Activated B cell treated with CpG ODN at 0.5 μM for 24 hours (primary cell): ENCODE measurements around the gene SLC25A41. TPM values are rescaled to one million over a fixed set of nuclear protein-coding genes. Genes with fewer than 3 reads are reported as not detected.

Source experiments
- ATAC-seq: fragments of 200-7000 bp; cut with Tn5 transposase; one replicate; pipeline ENCODE4 v1.10.0; 2021; ENCODE audit warnings: low read depth, mild to moderate bottlenecking, moderate library complexity
- CTCF ChIA-PET: fragments of 350-600 bp; sonication (Branson Sonifier 250); formaldehyde crosslinking; loops from one replicate; lab custom pipeline; 2021; ENCODE audit warnings: antibody characterized with exemption; lab: Charles Lee
- POLR2A ChIA-PET: fragments of 350-600 bp; sonication (Branson Sonifier 250); formaldehyde crosslinking; loops from one replicate; lab custom pipeline; 2021; ENCODE audit warnings: antibody characterized with exemption; lab: Charles Lee
- DNase-seq: peaks from one replicate; pipeline ENCODE4 v3.0.0; 2022
- H3K27ac Mint-ChIP-seq: one replicate; pipeline ENCODE4 v1.8.0; 2020; ENCODE audit warnings: mixed read lengths
- H3K27me3 Mint-ChIP-seq: one replicate; pipeline ENCODE4 v1.8.0; 2021; ENCODE audit warnings: mixed read lengths
- H3K36me3 Mint-ChIP-seq: one replicate; pipeline ENCODE4 v1.8.0; 2021; ENCODE audit warnings: low read depth, mixed read lengths
- H3K4me1 Mint-ChIP-seq: one replicate; pipeline ENCODE4 v1.8.0; 2021; ENCODE audit warnings: mixed read lengths
- H3K4me3 Mint-ChIP-seq: one replicate; pipeline ENCODE4 v1.8.0; 2020; ENCODE audit warnings: mild to moderate bottlenecking, mixed read lengths
- H3K9me3 Mint-ChIP-seq: one replicate; pipeline ENCODE4 v1.8.0; 2020; ENCODE audit warnings: mixed read lengths
- intact Hi-C: fragments of 100-400 bp; cut with micrococcal nuclease; formaldehyde crosslinking; loops from one replicate; pipeline ENCODE4 v1.15.1; 2024
- total RNA-seq: library from RNA; stranded (reverse); gene quantifications from 2 replicates; pipeline ENCODE4 v1.2.3, GENCODE V29; 2022
- TF ChIP-seq, protein P1 (sequence below): fragments of 200-600 bp; IDR thresholded peaks from one replicate; pipeline ENCODE4 v1.8.0; 2022; ENCODE audit warnings: antibody characterized with exemption, mild to moderate bottlenecking

The SLC25A41 gene
- total RNA-seq, 1 donor from 2014 or later, result 0.40 TPM

DNA sequence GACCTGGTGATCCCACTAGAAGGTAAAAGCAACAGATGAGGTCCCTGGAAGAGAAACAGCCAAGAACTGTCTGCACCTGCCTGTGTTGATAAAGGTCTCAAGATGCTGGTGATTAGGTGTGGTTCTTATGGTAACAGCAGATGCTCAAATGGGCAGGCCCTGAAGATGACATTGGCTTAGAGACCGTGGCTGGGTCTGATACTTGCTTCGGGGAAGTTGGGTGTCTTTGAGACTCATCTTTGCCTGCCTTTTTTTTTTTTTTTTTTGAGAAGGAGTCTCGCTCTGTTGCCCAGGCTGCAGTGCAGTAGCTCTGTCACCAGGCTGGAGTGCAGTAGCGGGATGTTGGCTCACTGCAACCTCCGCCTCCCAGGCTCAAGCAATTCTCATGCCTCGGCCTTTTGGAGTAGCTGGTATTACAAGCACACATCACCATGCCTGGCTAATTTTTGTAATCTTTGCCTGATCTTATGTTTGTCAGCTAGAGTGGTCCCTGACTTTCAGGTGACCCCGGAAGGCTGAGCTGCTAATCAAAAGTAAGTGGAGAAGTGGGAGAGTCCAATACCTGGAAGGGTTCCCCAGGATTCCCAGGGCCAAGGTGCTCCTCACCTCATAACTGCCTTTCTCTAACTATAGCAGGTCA is 18.1 kb upstream of the SLC25A41 start:
- peaks cover 27% of the 10 kb centered on the region for H3K36me3 Mint-ChIP-seq
- ATAC-seq (no peak), DNase-seq (no peak)
- ChIA-PET CTCF (no interaction called here), POLR2A (interaction anchor here (0.6 kb wide), 1 partner anchor 125 kb away, joined by 4 read pairs; no protein-coding TSS in a partner anchor)
- TF ChIP-seq, protein P1, sequence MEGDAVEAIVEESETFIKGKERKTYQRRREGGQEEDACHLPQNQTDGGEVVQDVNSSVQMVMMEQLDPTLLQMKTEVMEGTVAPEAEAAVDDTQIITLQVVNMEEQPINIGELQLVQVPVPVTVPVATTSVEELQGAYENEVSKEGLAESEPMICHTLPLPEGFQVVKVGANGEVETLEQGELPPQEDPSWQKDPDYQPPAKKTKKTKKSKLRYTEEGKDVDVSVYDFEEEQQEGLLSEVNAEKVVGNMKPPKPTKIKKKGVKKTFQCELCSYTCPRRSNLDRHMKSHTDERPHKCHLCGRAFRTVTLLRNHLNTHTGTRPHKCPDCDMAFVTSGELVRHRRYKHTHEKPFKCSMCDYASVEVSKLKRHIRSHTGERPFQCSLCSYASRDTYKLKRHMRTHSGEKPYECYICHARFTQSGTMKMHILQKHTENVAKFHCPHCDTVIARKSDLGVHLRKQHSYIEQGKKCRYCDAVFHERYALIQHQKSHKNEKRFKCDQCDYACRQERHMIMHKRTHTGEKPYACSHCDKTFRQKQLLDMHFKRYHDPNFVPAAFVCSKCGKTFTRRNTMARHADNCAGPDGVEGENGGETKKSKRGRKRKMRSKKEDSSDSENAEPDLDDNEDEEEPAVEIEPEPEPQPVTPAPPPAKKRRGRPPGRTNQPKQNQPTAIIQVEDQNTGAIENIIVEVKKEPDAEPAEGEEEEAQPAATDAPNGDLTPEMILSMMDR, result no peak
- H3K27ac Mint-ChIP-seq, result no peak overlapping the region
- peaks cover 2% of the 10 kb centered on the region for H3K9me3 Mint-ChIP-seq
- no peaks in the 10 kb centered on the region for H3K4me1 Mint-ChIP-seq
- no peak overlapping the region for H3K4me3 Mint-ChIP-seq
- no peaks in the 10 kb centered on the region for H3K27me3 Mint-ChIP-seq
- intact Hi-C loops, result no loop called here

DNA sequence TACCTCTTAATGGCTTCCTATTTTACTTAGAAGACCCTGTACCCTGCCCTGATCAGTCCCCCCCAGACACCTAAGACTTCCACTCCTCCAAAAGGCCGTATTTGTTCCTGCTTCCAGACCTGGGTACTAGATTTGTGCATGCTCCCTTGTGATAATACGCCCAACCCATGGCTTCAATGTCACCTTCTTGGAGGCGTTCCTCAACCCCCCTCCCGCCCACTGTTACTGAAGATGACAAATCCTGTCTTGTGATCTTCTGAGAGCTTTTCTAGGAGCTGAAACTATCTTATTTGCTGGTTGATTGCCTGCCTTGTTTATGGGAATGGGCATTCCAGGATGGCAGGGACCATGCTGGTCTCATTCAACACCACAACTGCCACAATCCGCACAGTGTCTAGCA is 16.6 kb upstream of the SLC25A41 start:
- Mint-ChIP-seq H3K27ac (no peak overlapping the region), H3K4me3 (no peak overlapping the region), H3K9me3 (peaks cover 3% of the 10 kb centered on the region), H3K27me3 (no peaks in the 10 kb centered on the region), H3K4me1 (no peaks in the 10 kb centered on the region), H3K36me3 (peaks cover 23% of the 10 kb centered on the region)
- intact Hi-C loops, result no loop called here
- POLR2A ChIA-PET, result interaction anchor here (0.7 kb wide), 1 partner anchor 719 kb away, joined by 7 read pairs; no protein-coding TSS in a partner anchor
- no peak for DNase-seq
- TF ChIP-seq, protein P1, result no peak
- CTCF ChIA-PET, result no interaction called here
- ATAC-seq, result no peak

DNA sequence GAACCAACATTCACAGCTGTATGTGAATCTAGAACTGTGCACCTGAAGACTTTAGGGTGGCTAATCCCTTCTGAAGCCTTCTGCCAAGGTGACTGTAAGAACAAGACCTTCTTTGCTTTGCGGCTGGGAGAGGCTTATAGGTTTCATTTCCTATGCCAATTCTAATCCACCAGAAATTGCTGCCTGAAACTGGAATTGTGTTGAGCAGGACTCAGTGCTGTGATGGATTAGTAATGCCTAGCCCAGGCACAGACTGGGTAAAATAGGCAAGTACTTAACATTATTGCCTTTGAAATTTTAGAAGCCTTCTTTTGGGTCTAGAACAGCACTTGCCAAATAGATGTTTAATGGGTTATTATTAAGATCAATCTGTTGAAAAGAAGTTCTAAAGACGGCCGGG is 14.5 kb upstream of the SLC25A41 start:
- H3K27ac Mint-ChIP-seq, result no peak overlapping the region
- CTCF ChIA-PET, result no interaction called here
- ATAC-seq, result no peak

DNA sequence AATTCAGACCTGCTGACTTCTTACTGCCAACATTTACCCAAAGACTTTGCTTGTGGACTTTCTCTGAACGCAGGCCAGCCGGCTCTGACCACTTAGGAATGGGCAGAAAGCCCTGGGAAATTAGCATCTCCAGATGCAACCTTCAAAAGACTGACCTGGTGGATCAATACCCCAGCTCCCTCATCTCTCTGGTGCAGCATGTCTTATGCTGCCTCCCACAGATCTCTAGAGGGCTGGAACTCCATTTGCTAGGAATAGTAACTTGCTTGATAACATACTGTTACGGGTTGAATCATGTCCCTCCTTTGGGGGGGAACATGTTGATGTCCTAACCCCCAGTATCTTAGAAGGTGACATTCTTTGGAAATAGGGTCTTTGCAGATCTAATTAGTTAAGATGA is 12.9 kb upstream of the SLC25A41 start:
- Mint-ChIP-seq H3K4me1 (no peaks in the 10 kb centered on the region), H3K4me3 (no peak overlapping the region), H3K27ac (no peak overlapping the region), H3K9me3 (peaks cover 1% of the 10 kb centered on the region), H3K36me3 (peaks cover 7% of the 10 kb centered on the region), H3K27me3 (no peaks in the 10 kb centered on the region)
- ChIA-PET CTCF (no interaction called here), POLR2A (no interaction called here)
- DNase-seq (no peak), ATAC-seq (no peak)
- intact Hi-C loops, result no loop called here
- TF ChIP-seq, protein P1, result no peak

More for the DNA sequence above, 14.5 kb upstream of the SLC25A41 start:
- no peaks in the 10 kb centered on the region for H3K27me3 Mint-ChIP-seq
- DNase-seq, result no peak
- peaks cover 1% of the 10 kb centered on the region for H3K9me3 Mint-ChIP-seq
- TF ChIP-seq, protein P1, result no peak
- intact Hi-C loops, result no loop called here
- H3K36me3 Mint-ChIP-seq, result peaks cover 7% of the 10 kb centered on the region
- POLR2A ChIA-PET, result interaction anchor here (1.4 kb wide), 1 partner anchor 23 kb away, joined by 3 read pairs; the partner anchor contains the start of gene KHSRP
- H3K4me1 Mint-ChIP-seq, result no peaks in the 10 kb centered on the region
- no peak overlapping the region for H3K4me3 Mint-ChIP-seq

DNA sequence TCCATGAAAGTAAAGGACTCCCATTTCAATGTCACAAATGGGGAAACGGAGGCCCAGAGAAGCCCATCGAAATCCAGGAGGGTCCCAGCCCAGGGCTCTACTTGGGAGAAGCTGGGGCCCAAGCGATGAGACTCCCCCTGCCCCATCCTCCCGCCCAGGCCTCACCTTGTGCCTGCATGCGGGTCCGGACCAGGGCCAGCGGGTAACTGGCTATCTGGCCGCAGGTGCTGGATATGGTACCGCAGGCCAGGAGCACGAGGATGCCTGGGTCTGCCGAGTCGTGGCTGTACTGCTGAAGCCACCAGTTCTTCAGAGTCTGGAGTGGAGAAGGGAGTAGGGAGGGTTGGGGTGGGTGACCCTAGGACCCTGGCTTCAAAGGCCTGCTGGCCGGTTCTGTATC is 10.4 kb upstream of the SLC25A41 start:
- peaks cover 1% of the 10 kb centered on the region for H3K9me3 Mint-ChIP-seq
- H3K27ac Mint-ChIP-seq, result no peak overlapping the region
- no peak for ATAC-seq
- TF ChIP-seq, protein P1, result no peak
- no peaks in the 10 kb centered on the region for H3K4me1 Mint-ChIP-seq
- intact Hi-C loops, result no loop called here
- no peak overlapping the region for H3K4me3 Mint-ChIP-seq
- no peaks in the 10 kb centered on the region for H3K27me3 Mint-ChIP-seq
- DNase-seq, result no peak
- H3K36me3 Mint-ChIP-seq, result peaks cover 4% of the 10 kb centered on the region
- ChIA-PET CTCF (no interaction called here), POLR2A (no interaction called here)
